Measurements from ENCODE around the gene CELF1.
A peak's percentile ranks its signal among the peaks of the same experiment; 100 is the strongest.

Gene CELF1

DNA sequence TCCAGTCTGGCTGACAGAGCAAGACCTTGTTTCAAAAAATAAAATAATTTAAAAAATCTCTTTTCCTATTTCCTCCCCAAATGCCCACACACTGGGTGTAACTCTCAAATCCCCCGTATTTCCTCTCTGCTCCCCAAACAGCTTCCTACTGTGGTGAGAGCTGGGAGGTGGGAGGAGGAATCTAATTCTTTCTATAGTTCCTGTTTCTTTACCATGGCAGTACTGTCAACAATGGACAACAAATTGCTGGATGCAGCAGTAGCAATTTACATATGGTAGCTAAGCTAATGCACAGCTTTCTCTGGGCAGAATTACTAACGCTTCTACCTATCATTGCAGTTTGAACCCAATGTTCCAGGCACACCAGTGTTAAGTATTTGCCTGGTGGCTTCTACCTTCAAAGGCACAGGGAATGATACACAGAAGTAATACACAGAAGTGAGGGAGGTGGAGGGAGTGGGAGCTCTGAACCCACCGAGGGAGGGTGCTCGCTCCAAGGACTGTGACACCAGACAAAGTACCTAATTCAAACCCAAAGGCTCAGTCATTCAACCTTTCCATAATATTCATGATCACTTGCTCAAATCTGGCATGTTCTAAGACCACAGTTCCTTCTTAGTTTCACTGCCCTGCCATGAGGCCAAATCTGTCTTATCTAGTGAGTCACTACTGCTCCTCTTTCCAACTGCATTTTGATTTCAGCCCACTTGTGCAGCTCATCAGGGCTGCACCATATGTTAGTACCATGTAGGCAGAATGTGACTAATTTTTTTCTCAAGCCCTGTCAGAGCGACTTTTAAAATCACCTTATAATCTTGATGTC lies 37.9 kb downstream of the CELF1 start:
- H3K27me3 Mint-ChIP-seq = no peaks in the 10 kb centered on the region
- H3K36me3 Mint-ChIP-seq = peaks cover 5% of the 10 kb centered on the region
- no peaks in the 10 kb centered on the region for H3K9me3 Mint-ChIP-seq (ENCODE audit: low read depth)
- H3K4me1 Mint-ChIP-seq (ENCODE audit: low read depth) = peaks cover 78% of the 10 kb centered on the region
- peak overlapping the region; percentile 64 for H3K27ac Mint-ChIP-seq
- H3K4me3 Mint-ChIP-seq = peak overlapping the region; percentile 41

GRCh38 chr11:47512701-47513100 lies 40.2 kb downstream of the CELF1 start:
- Mint-ChIP-seq H3K27ac (peak overlapping the region; percentile 34), H3K36me3 (peaks cover 2% of the 10 kb centered on the region), H3K4me1 (ENCODE audit: low read depth) (peaks cover 79% of the 10 kb centered on the region), H3K9me3 (ENCODE audit: low read depth) (no peaks in the 10 kb centered on the region), H3K4me3 (no peak overlapping the region), H3K27me3 (no peaks in the 10 kb centered on the region)

GRCh38 chr11:47511917-47512316 lies 41.0 kb downstream of the CELF1 start:
- H3K4me1 Mint-ChIP-seq (ENCODE audit: low read depth) = peaks cover 81% of the 10 kb centered on the region

DNA sequence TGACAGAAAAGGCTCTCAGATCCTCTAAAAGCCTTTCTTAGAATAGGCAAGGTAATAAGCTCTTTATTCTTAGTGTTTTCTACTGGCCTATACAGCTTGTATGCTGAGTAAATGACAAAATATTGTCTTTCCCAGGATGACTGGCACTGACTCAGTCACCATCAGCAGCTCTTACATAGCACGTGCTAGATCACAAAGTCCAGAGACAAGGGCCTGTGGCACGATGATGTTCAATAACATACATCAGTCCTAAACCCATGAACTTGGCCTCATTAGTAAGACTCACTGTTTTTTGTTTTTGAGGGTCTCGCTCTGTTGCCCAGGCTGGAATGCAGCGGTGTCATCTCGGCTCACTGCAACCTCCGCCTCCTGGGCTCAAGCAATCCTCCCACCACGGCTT lies 42.7 kb downstream of the CELF1 start:
- Mint-ChIP-seq H3K4me1 (ENCODE audit: low read depth) (peaks cover 75% of the 10 kb centered on the region), H3K27ac (peak overlapping the region; percentile 54), H3K9me3 (ENCODE audit: low read depth) (no peaks in the 10 kb centered on the region), H3K27me3 (no peaks in the 10 kb centered on the region), H3K36me3 (peaks cover 2% of the 10 kb centered on the region), H3K4me3 (no peak overlapping the region)

More at GRCh38 chr11:47511917-47512316, 41.0 kb downstream of the CELF1 start:
- Mint-ChIP-seq H3K9me3 (ENCODE audit: low read depth) (no peaks in the 10 kb centered on the region), H3K27ac (no peak overlapping the region), H3K36me3 (peaks cover 2% of the 10 kb centered on the region), H3K27me3 (no peaks in the 10 kb centered on the region), H3K4me3 (no peak overlapping the region)

- Mint-ChIP-seq H3K27ac (peak overlapping the region; percentile 82), H3K9me3 (ENCODE audit: low read depth) (no peaks in the 10 kb centered on the region), H3K4me3 (peak overlapping the region; percentile 44), H3K4me1 (ENCODE audit: low read depth) (peaks cover 70% of the 10 kb centered on the region), H3K36me3 (peaks cover 3% of the 10 kb centered on the region), H3K27me3 (no peaks in the 10 kb centered on the region)
These were observed 43.8 kb downstream of the CELF1 start for GRCh38 chr11:47509077-47509536.

DNA sequence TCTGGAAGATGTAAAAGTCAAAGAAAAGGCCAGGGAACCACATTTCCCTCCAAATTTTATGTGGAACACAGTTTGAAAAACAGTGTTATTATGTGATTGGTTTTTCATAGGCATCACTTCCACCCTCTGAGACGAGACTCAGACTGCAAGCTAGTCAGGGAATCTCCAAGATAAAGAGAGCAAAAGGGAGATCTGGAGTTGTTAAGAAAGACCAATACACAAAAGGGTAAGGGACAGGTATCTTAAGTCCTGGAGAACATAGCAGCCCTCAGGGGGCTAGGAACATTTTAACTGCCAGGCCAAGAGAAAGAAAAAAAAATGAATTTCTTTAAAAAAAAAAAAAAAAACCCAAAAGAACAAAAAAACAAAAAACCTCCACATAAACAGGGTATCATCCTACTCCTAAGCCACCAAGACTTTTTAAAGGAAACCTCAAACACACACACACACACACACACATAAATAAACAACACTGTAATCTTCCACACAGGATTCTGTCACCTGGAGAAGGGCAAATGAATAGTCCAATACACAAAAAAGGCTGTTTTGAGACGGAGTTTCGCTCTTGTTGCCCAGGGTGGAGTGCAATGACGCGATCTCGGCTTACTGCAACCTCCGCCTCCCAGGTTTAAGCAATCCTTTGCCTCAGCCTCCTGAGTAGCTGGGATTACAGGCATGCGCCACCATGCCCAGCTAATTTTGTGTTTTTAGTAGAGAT lies 44.5 kb downstream of the CELF1 start:
- H3K4me3 Mint-ChIP-seq = peak overlapping the region; percentile 28
- no peaks in the 10 kb centered on the region for H3K9me3 Mint-ChIP-seq (ENCODE audit: low read depth)
- H3K36me3 Mint-ChIP-seq = peaks cover 3% of the 10 kb centered on the region
- peaks cover 73% of the 10 kb centered on the region for H3K4me1 Mint-ChIP-seq (ENCODE audit: low read depth)
- peak overlapping the region; percentile 82 for H3K27ac Mint-ChIP-seq
- no peaks in the 10 kb centered on the region for H3K27me3 Mint-ChIP-seq

- peak overlapping the region; percentile 82 for H3K27ac Mint-ChIP-seq
- H3K27me3 Mint-ChIP-seq = no peaks in the 10 kb centered on the region
- H3K4me3 Mint-ChIP-seq = peak overlapping the region; percentile 50
- H3K9me3 Mint-ChIP-seq (ENCODE audit: low read depth) = no peaks in the 10 kb centered on the region
- peaks cover 72% of the 10 kb centered on the region for H3K4me1 Mint-ChIP-seq (ENCODE audit: low read depth)
- peaks cover 3% of the 10 kb centered on the region for H3K36me3 Mint-ChIP-seq
These were observed 45.2 kb downstream of the CELF1 start for GRCh38 chr11:47507563-47508239.

DNA sequence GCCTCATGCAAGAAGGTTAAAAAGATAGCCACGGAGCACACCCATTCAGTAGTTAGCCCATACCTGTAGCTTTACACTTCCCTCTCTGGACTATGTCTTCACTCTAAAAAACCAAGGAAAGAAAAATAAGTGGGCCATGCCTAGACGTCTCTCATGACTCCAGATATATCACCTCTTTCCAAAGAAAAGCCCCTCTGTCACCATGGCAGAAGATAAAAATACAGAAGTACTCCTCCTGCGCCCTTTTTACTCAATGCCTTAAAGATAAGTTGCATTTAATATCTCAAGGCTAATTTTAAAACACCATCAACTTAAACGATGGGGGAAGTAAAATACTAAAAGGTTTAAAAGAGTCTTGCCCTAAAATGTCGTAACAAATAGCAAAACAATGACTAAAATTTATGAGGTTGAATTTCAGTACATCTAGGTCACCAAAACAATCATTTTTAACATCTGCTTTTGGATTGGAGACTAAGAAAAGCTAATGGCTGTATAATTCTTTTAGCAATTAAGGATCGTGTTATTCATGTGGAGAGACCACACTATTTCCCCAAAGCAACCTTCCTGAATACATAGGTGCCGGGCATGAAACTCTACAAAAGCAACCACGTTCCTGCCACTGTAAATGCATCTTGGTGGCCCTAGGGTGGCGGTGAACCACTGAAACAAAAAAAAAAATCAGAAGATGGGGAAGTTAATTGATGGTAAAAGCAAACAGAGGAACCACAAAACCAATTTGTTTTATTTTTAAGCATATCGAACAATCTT lies 46.0 kb downstream of the CELF1 start:
- no peaks in the 10 kb centered on the region for H3K27me3 Mint-ChIP-seq
- no peaks in the 10 kb centered on the region for H3K9me3 Mint-ChIP-seq (ENCODE audit: low read depth)
- H3K36me3 Mint-ChIP-seq = peaks cover 3% of the 10 kb centered on the region
- H3K27ac Mint-ChIP-seq = peak overlapping the region; percentile 82
- peaks cover 74% of the 10 kb centered on the region for H3K4me1 Mint-ChIP-seq (ENCODE audit: low read depth)
- H3K4me3 Mint-ChIP-seq = peak overlapping the region; percentile 50

GRCh38 chr11:47506373-47506772 lies 46.6 kb downstream of the CELF1 start:
- H3K9me3 Mint-ChIP-seq (ENCODE audit: low read depth) = no peaks in the 10 kb centered on the region
- peaks cover 3% of the 10 kb centered on the region for H3K36me3 Mint-ChIP-seq
- peaks cover 71% of the 10 kb centered on the region for H3K4me1 Mint-ChIP-seq (ENCODE audit: low read depth)
- H3K4me3 Mint-ChIP-seq = no peak overlapping the region
- H3K27me3 Mint-ChIP-seq = no peaks in the 10 kb centered on the region
- no peak overlapping the region for H3K27ac Mint-ChIP-seq

DNA sequence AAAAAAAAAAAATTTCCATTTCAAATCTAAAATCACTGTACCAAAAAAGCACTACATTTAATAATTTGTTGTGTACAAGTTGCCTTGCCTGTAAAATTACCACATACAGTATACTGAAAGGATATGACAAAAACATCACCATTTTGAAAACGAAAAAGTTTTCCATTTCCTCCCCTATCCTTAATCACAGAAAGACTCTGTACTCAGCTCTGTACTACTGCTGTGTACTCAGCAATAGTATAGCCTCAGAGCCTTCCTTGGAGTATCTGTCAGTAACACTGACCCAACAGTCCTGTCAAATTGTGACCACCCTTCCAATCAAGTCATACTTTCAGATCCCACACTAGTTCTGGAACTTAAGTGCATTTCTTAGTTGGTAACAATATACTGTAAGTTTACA lies 48.0 kb downstream of the CELF1 start:
- H3K4me1 Mint-ChIP-seq (ENCODE audit: low read depth) = peaks cover 71% of the 10 kb centered on the region
- no peak overlapping the region for H3K4me3 Mint-ChIP-seq
- H3K27me3 Mint-ChIP-seq = no peaks in the 10 kb centered on the region
- H3K9me3 Mint-ChIP-seq (ENCODE audit: low read depth) = no peaks in the 10 kb centered on the region
- peak overlapping the region; percentile 71 for H3K27ac Mint-ChIP-seq
- H3K36me3 Mint-ChIP-seq = peaks cover 6% of the 10 kb centered on the region

GRCh38 chr11:47503227-47503626 lies 49.7 kb downstream of the CELF1 start:
- Mint-ChIP-seq H3K27ac (no peak overlapping the region), H3K4me1 (ENCODE audit: low read depth) (peaks cover 66% of the 10 kb centered on the region), H3K4me3 (no peak overlapping the region), H3K9me3 (ENCODE audit: low read depth) (no peaks in the 10 kb centered on the region), H3K27me3 (no peaks in the 10 kb centered on the region), H3K36me3 (peaks cover 6% of the 10 kb centered on the region)

- Mint-ChIP-seq H3K4me3 (no peak overlapping the region), H3K36me3 (peaks cover 6% of the 10 kb centered on the region), H3K9me3 (ENCODE audit: low read depth) (no peaks in the 10 kb centered on the region), H3K27ac (peak overlapping the region; percentile 29), H3K4me1 (ENCODE audit: low read depth) (peaks cover 66% of the 10 kb centered on the region), H3K27me3 (no peaks in the 10 kb centered on the region)
These were observed 50.2 kb downstream of the CELF1 start for GRCh38 chr11:47502767-47503166.

DNA sequence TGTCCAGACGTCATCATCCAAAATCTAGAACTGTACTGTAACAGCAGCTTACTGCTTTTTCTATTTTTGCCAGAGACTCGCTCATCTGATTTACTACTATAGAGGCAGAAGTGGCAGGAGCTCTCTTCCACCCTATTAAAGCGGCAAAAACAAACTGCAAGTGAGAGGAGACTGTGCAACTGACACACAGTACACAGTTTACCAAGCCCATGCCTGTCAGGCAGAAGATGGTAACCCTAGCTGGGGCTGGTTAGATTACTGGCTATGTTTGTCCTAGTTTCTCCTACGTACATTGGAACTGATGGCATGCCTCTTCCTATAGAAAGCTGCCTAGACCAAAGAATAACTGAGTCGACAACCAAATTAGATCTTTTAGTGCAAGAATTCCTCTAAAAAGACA lies 51.8 kb downstream of the CELF1 start:
- Mint-ChIP-seq H3K4me3 (no peak overlapping the region), H3K4me1 (ENCODE audit: low read depth) (peaks cover 51% of the 10 kb centered on the region), H3K27ac (no peak overlapping the region), H3K9me3 (ENCODE audit: low read depth) (no peaks in the 10 kb centered on the region), H3K27me3 (no peaks in the 10 kb centered on the region), H3K36me3 (peaks cover 6% of the 10 kb centered on the region)

- H3K4me3 Mint-ChIP-seq = no peak overlapping the region
- peaks cover 49% of the 10 kb centered on the region for H3K4me1 Mint-ChIP-seq (ENCODE audit: low read depth)
- H3K36me3 Mint-ChIP-seq = peaks cover 5% of the 10 kb centered on the region
- H3K27me3 Mint-ChIP-seq = no peaks in the 10 kb centered on the region
- peak overlapping the region; percentile 41 for H3K27ac Mint-ChIP-seq
- no peaks in the 10 kb centered on the region for H3K9me3 Mint-ChIP-seq (ENCODE audit: low read depth)
These were observed 52.8 kb downstream of the CELF1 start for GRCh38 chr11:47500121-47500520.
